HG02973 (cell line): ENCODE data around the gene LRRC53.

Experiments
- ATAC-seq: cut with Tn5 transposase; IDR thresholded peaks from one replicate; pipeline ENCODE4 v1.9.1; 2021; ENCODE audit warnings: moderate library complexity; ENCODE audit not compliant: unreplicated experiment

Gene LRRC53

GRCh38 chr1:74512170-74512915 is at the start of gene LRRC53:
TSS of gene LRRC53 (minus strand) at chr1:74512611. CDS start at chr1:74483349, 29,262 bp downstream.
- ATAC-seq: no peak

- ATAC-seq: no peak
These were observed 37.5 kb upstream of the LRRC53 start for GRCh38 chr1:74549932-74550331.

GRCh38 chr1:74548961-74549750 is 36.7 kb upstream of the LRRC53 start:
- ATAC-seq: no peak

GRCh38 chr1:74545821-74546220 is 33.4 kb upstream of the LRRC53 start:
- no peak for ATAC-seq

- no peak for ATAC-seq
These were observed 21.8 kb upstream of the LRRC53 start for GRCh38 chr1:74534241-74534640.

GRCh38 chr1:74531796-74532195 is 19.4 kb upstream of the LRRC53 start:
- no peak for ATAC-seq

- ATAC-seq: no peak
These were observed 18.5 kb upstream of the LRRC53 start for GRCh38 chr1:74530892-74531291.

- no peak for ATAC-seq
These were observed 15.7 kb upstream of the LRRC53 start for GRCh38 chr1:74528123-74528522.

- ATAC-seq: no peak
These were observed 14.3 kb upstream of the LRRC53 start for GRCh38 chr1:74526708-74527107.

GRCh38 chr1:74523873-74524480 is 11.6 kb upstream of the LRRC53 start:
- no peak for ATAC-seq

GRCh38 chr1:74522148-74522547 is 9.7 kb upstream of the LRRC53 start:
- no peak for ATAC-seq

- no peak for ATAC-seq
These were observed 5.2 kb upstream of the LRRC53 start for GRCh38 chr1:74517599-74518051.

GRCh38 chr1:74513411-74514300 is 1.2 kb upstream of the LRRC53 start:
- no peak for ATAC-seq

- ATAC-seq: no peak
These were observed 4.0 kb downstream of the LRRC53 start for GRCh38 chr1:74508449-74508848.

- ATAC-seq: no peak
These were observed 6.3 kb downstream of the LRRC53 start for GRCh38 chr1:74505928-74506710.

GRCh38 chr1:74504933-74505512 is 7.4 kb downstream of the LRRC53 start:
- ATAC-seq: no peak

- ATAC-seq: peak; percentile 93
These were observed 8.1 kb downstream of the LRRC53 start for GRCh38 chr1:74504125-74504932.

GRCh38 chr1:74502858-74503257 is 9.6 kb downstream of the LRRC53 start:
- ATAC-seq: no peak

- ATAC-seq: no peak
These were observed 10.0 kb downstream of the LRRC53 start for GRCh38 chr1:74502432-74502831.
